Prostate gland (tissue), 2 donors: ENCODE data around the gene P4HA3. TPM values are rescaled to one million over a fixed set of nuclear protein-coding genes. Genes with fewer than 3 reads are reported as not detected.

ENCODE experiments used
- DNase-seq: peaks from one replicate; pipeline ENCODE4 v3.0.0-alpha.2; 2019; ENCODE audit warnings: low spot score
- H3K27ac ChIP-seq, 2 donors: fragments of 200-600 bp; sonication (generic); 2 replicates each; pipeline ENCODE4 v1.5.1; 2017 to 2019
- H3K27me3 ChIP-seq: fragments of 200-600 bp; sonication (generic); replicated peaks from 2 replicates; pipeline ENCODE4 v1.5.1; 2019; ENCODE audit not compliant: insufficient read depth
- H3K36me3 ChIP-seq, 2 donors: fragments of 200-600 bp; sonication (generic); 1 replicate in 1 of 2; 2 replicates in 1 of 2; pipeline versions ENCODE4 v1.5.1 to v1.8.1; 2017 to 2019
- H3K4me1 ChIP-seq: fragments of 200-600 bp; sonication (generic); replicated peaks from 2 replicates; pipeline ENCODE4 v1.5.1; 2019
- H3K4me3 ChIP-seq, 2 donors: fragments of 200-600 bp; sonication (generic); 2 replicates each; pipeline ENCODE4 v1.5.1; 2017 to 2019
- H3K9me3 ChIP-seq: fragments of 200-600 bp; sonication (generic); 2 replicates; pipeline ENCODE4 v1.5.1; 2017
- CTCF ChIP-seq, 4 experiments: fragments of 200-600 bp in 2 of 4; fragments of 450-650 bp in 2 of 4; sonication (generic) in 2 of 4; IDR thresholded peaks; 1 replicate in 3 of 4; 2 replicates in 1 of 4; pipeline ENCODE4 v1.5.1; 2016 to 2019; ENCODE audit warnings: antibody characterized with exemption in 4 of 4, mild to moderate bottlenecking in 2 of 4, moderate library complexity in 2 of 4
- POLR2A ChIP-seq: fragments of 450-650 bp; IDR thresholded peaks from one replicate; pipeline ENCODE4 v1.6.1; 2016; ENCODE audit warnings: antibody characterized with exemption, mild to moderate bottlenecking
- POLR2AphosphoS5 ChIP-seq: sonication (generic); formaldehyde crosslinking; IDR thresholded peaks from one replicate; pipeline ENCODE4 v1.6.1; 2017; ENCODE audit warnings: antibody characterized with exemption
- WGBS: methylation state at CpG from one replicate; pipeline ENCODE4 v1.1.5; 2018; 5-methylcytosine and 5-hydroxymethylcytosine counted together
- intact Hi-C: fragments of 100-400 bp; cut with DNase I; formaldehyde crosslinking; loops from one replicate; pipeline ENCODE4 v1.14.2; 2022
- total RNA-seq, 2 donors: library from RNA; depleted of rRNA; stranded (reverse); fragments of >200 nt; gene quantifications; one replicate each; pipeline ENCODE4 v1.1.0, GENCODE V29; 2016

The P4HA3 gene
- total RNA-seq, 2 donors from 2014 or later = 0.80 to 1.9 TPM

GRCh38 chr11:74272276-74272675 lies 39.2 kb downstream of the P4HA3 start:
- Histone ChIP-seq H3K27me3 (no peaks in the 10 kb centered on the region), H3K9me3 (no peaks in the 10 kb centered on the region), H3K27ac (no peak overlapping the region), H3K4me1 (no peaks in the 10 kb centered on the region), H3K36me3 (no peaks in the 10 kb centered on the region), H3K4me3 (no peak overlapping the region)
- DNase-seq = no peak
- intact Hi-C loops = no loop called here
- TF ChIP-seq POLR2AphosphoS5 (no peak), POLR2A (no peak), CTCF (IDR thresholded peaks at IDR 0.05) (no peak)
- WGBS = 96% methylated on average over 4 of the region's 4 CpGs

- H3K4me3 ChIP-seq = no peak overlapping the region
- no peak for DNase-seq
- H3K27ac ChIP-seq = no peak overlapping the region
- no peaks in the 10 kb centered on the region for H3K27me3 ChIP-seq
- no peaks in the 10 kb centered on the region for H3K4me1 ChIP-seq
- no peaks in the 10 kb centered on the region for H3K9me3 ChIP-seq
- TF ChIP-seq CTCF (IDR thresholded peaks at IDR 0.05) (no peak), POLR2A (no peak)
- WGBS = 81% methylated on average over 11 of the region's 11 CpGs
- intact Hi-C loops = no loop called here
- no peaks in the 10 kb centered on the region for H3K36me3 ChIP-seq
Observed at GRCh38 chr11:74269161-74269811, 42.2 kb downstream of the P4HA3 start.

GRCh38 chr11:74268456-74268855 lies 43.0 kb downstream of the P4HA3 start:
- intact Hi-C loops = no loop called here
- TF ChIP-seq POLR2A = no peak
- TF ChIP-seq CTCF (IDR thresholded peaks at IDR 0.05) = no peak
- no peak for TF ChIP-seq POLR2AphosphoS5
- Histone ChIP-seq H3K4me3 (no peak overlapping the region), H3K36me3 (no peaks in the 10 kb centered on the region), H3K4me1 (no peaks in the 10 kb centered on the region), H3K9me3 (no peaks in the 10 kb centered on the region), H3K27ac (no peak overlapping the region), H3K27me3 (no peaks in the 10 kb centered on the region)
- no peak for DNase-seq
- 84% methylated on average over 4 of the region's 4 CpGs for WGBS

GRCh38 chr11:74267014-74267413 lies 44.4 kb downstream of the P4HA3 start:
- Histone ChIP-seq H3K27me3 (no peaks in the 10 kb centered on the region), H3K4me3 (no peak overlapping the region), H3K9me3 (no peaks in the 10 kb centered on the region), H3K4me1 (no peaks in the 10 kb centered on the region), H3K36me3 (no peaks in the 10 kb centered on the region), H3K27ac (no peak overlapping the region)
- 78% methylated on average over 6 of the region's 6 CpGs for whole genome bisulfite sequencing
- intact Hi-C loops = no loop called here
- TF ChIP-seq CTCF (IDR thresholded peaks at IDR 0.05) (no peak), POLR2AphosphoS5 (no peak), POLR2A (no peak)
- DNase-seq = no peak

- Histone ChIP-seq H3K9me3 (no peaks in the 10 kb centered on the region), H3K4me3 (no peak overlapping the region), H3K27me3 (no peaks in the 10 kb centered on the region), H3K4me1 (no peaks in the 10 kb centered on the region), H3K36me3 (no peaks in the 10 kb centered on the region), H3K27ac (no peak overlapping the region)
- WGBS = 100% methylated on average over 1 of the region's 1 CpG
- TF ChIP-seq POLR2A (no peak), CTCF (IDR thresholded peaks at IDR 0.05) (no peak), POLR2AphosphoS5 (no peak)
- no peak for DNase-seq
- intact Hi-C loops = no loop called here
Observed at GRCh38 chr11:74265256-74265655, 46.2 kb downstream of the P4HA3 start.
